NCI-H524 treated with DMSO at 0.1 percent for 48 hours (cell line): ENCODE results near the gene ANKRD1.

Experiments used
- DNase-seq: peaks from one replicate; lab custom pipeline; 2025; lab: John Stamatoyannopoulos, UW

Gene ANKRD1

GRCh38 chr10:90935581-90936275 lies 14.8 kb upstream of the ANKRD1 start:
- no peak for DNase-seq

GRCh38 chr10:90930971-90931871 lies 10.3 kb upstream of the ANKRD1 start:
- no peak for DNase-seq

GRCh38 chr10:90930070-90930837 lies 9.4 kb upstream of the ANKRD1 start:
- DNase-seq, result no peak

GRCh38 chr10:90929179-90929578 lies 8.3 kb upstream of the ANKRD1 start:
- no peak for DNase-seq

- DNase-seq, result no peak
Measured at GRCh38 chr10:90927293-90927692, 6.4 kb upstream of the ANKRD1 start.

- no peak for DNase-seq
Measured at GRCh38 chr10:90925079-90926029, 4.5 kb upstream of the ANKRD1 start.

- no peak for DNase-seq
Measured at GRCh38 chr10:90924552-90924951, 3.7 kb upstream of the ANKRD1 start.

GRCh38 chr10:90923111-90923731 lies 2.3 kb upstream of the ANKRD1 start:
- no peak for DNase-seq

- no peak for DNase-seq
Measured at GRCh38 chr10:90921906-90922305, 1.0 kb upstream of the ANKRD1 start.

- DNase-seq, result no peak
Measured at GRCh38 chr10:90919683-90920574, 958 bp downstream of the ANKRD1 start.

- no peak for DNase-seq
Measured at GRCh38 chr10:90917968-90918318, 2.9 kb downstream of the ANKRD1 start.

GRCh38 chr10:90917238-90917967 lies 3.5 kb downstream of the ANKRD1 start:
- no peak for DNase-seq

GRCh38 chr10:90916392-90917237 lies 4.3 kb downstream of the ANKRD1 start:
- DNase-seq, result no peak

- no peak for DNase-seq
Measured at GRCh38 chr10:90915766-90916075, 5.2 kb downstream of the ANKRD1 start.

- DNase-seq, result no peak
Measured at GRCh38 chr10:90914992-90915765, 5.7 kb downstream of the ANKRD1 start.

GRCh38 chr10:90913774-90914420 lies 7.0 kb downstream of the ANKRD1 start:
- no peak for DNase-seq

GRCh38 chr10:90912854-90913479 lies 7.9 kb downstream of the ANKRD1 start:
- no peak for DNase-seq
